Measurements from ENCODE around the gene AFTPH.

- TF ChIP-seq ZNF274 (IDR thresholded peaks at IDR 0.05; ENCODE audit: borderline replicate concordance, low read depth, low read length) (no peak), CTCF (IDR thresholded peaks at IDR 0.05 in 2 of 3, conservative IDR thresholded peaks at IDR 0.05 in 1 of 3; ENCODE audit: insufficient read depth in 2 of 3, low read depth in 1 of 3, low read length in 3 of 3) (no peak)
Observed at GRCh38 chr2:64626963-64627760, 103.0 kb downstream of the AFTPH start.

Data from K562 (cell line).